Mesendoderm (in vitro differentiated cells): ENCODE measurements around the gene CACNA2D4.

Source experiments
- DNase-seq: peaks from one replicate; pipeline ENCODE4 v3.0.0; 2013
- H2AK5ac ChIP-seq: 2 replicates; pipeline ENCODE4 v1.6.1; 2013; ENCODE audit warnings: low read length, inconsistent platforms
- H2BK120ac ChIP-seq: 2 replicates; pipeline ENCODE4 v1.6.1; 2013; ENCODE audit warnings: low read depth, mild to moderate bottlenecking, low read length, moderate library complexity, mixed read lengths
- H2BK15ac ChIP-seq: replicated peaks from 2 replicates; pipeline ENCODE4 v1.6.1; 2013; ENCODE audit warnings: low read depth, mild to moderate bottlenecking, moderate library complexity
- H2BK5ac ChIP-seq: 2 replicates; pipeline ENCODE4 v1.6.1; 2013; ENCODE audit warnings: low read length, inconsistent platforms
- H3K18ac ChIP-seq: 2 replicates; pipeline ENCODE4 v1.6.1; 2013; ENCODE audit warnings: mild to moderate bottlenecking, low read length, mixed read lengths
- H3K23ac ChIP-seq: one replicate; pipeline ENCODE4 v1.6.1; 2013; ENCODE audit warnings: low read length
- H3K27ac ChIP-seq: 2 replicates; pipeline ENCODE4 v1.5.1; 2013; ENCODE audit warnings: low read depth, mild to moderate bottlenecking, inconsistent platforms, low read length, moderate library complexity
- H3K27me3 ChIP-seq: 2 replicates; pipeline ENCODE4 v1.6.1; 2013; ENCODE audit warnings: low read length, control low read depth, mild to moderate bottlenecking, inconsistent platforms; ENCODE audit not compliant: insufficient read depth, poor library complexity
- H3K36me3 ChIP-seq: 2 replicates; pipeline ENCODE4 v1.6.1; 2013; ENCODE audit warnings: low read length, inconsistent platforms; ENCODE audit not compliant: control insufficient read depth, insufficient read depth
- H3K4ac ChIP-seq: one replicate; pipeline ENCODE4 v1.6.1; 2013; ENCODE audit warnings: low read depth, mild to moderate bottlenecking, low read length, moderate library complexity
- H3K4me1 ChIP-seq: 2 replicates; pipeline ENCODE4 v1.6.1; 2013; ENCODE audit warnings: low read depth, low read length, inconsistent platforms; ENCODE audit not compliant: control insufficient read depth
- H3K4me2 ChIP-seq: 2 replicates; pipeline ENCODE4 v1.6.1; 2013; ENCODE audit warnings: low read length
- H3K4me3 ChIP-seq: 2 replicates; pipeline ENCODE4 v1.5.1; 2013; ENCODE audit warnings: mild to moderate bottlenecking, low read length
- H3K56ac ChIP-seq: one replicate; pipeline ENCODE4 v1.6.1; 2013; ENCODE audit warnings: low read length
- H3K79me1 ChIP-seq: 2 replicates; pipeline ENCODE4 v1.6.1; 2013; ENCODE audit warnings: low read length, inconsistent platforms
- H3K79me2 ChIP-seq: 2 replicates; pipeline ENCODE4 v1.6.1; 2013; ENCODE audit warnings: mild to moderate bottlenecking, low read length; ENCODE audit not compliant: control insufficient read depth, insufficient read depth
- H3K9ac ChIP-seq: 2 replicates; pipeline ENCODE4 v1.6.1; 2013; ENCODE audit warnings: low read length, inconsistent platforms
- H4K5ac ChIP-seq: one replicate; pipeline ENCODE4 v1.6.1; 2013; ENCODE audit warnings: low read length
- H4K8ac ChIP-seq: one replicate; pipeline ENCODE4 v1.6.1; 2013; ENCODE audit warnings: low read depth, mild to moderate bottlenecking, control low read depth, low read length, moderate library complexity
- WGBS: extraction: QIAGEN DNeasy Blood & Tissue Kit; methylation state at CpG from one replicate; pipeline ENCODE4 v1.1.7; 2013; ENCODE audit warnings: low lambda C conversion rate, missing lambda C conversion rate; ENCODE audit not compliant: insufficient coverage; ENCODE audit errors: extremely low coverage; 5-methylcytosine and 5-hydroxymethylcytosine counted together

The CACNA2D4 gene

GRCh38 chr12:1848745-1849144, 69.7 kb downstream of the CACNA2D4 start:
- H3K56ac ChIP-seq, result no peak overlapping the region
- WGBS, result no CpG with 5 or more reads among the region's 6 CpGs
- H2AK5ac ChIP-seq, result no peak overlapping the region
- H4K5ac ChIP-seq, result no peak overlapping the region
- no peaks in the 10 kb centered on the region for H3K36me3 ChIP-seq
- H3K9ac ChIP-seq, result no peak overlapping the region
- no peak overlapping the region for H2BK5ac ChIP-seq
- no peak overlapping the region for H4K8ac ChIP-seq
- no peaks in the 10 kb centered on the region for H3K4me1 ChIP-seq
- no peak overlapping the region for H3K23ac ChIP-seq
- no peak overlapping the region for H3K4ac ChIP-seq
- no peak overlapping the region for H2BK120ac ChIP-seq
- H3K4me2 ChIP-seq, result no peak overlapping the region
- no peak overlapping the region for H2BK15ac ChIP-seq
- no peak overlapping the region for H3K18ac ChIP-seq
- H3K79me1 ChIP-seq, result no peaks in the 10 kb centered on the region
- H3K27me3 ChIP-seq, result no peaks in the 10 kb centered on the region
- DNase-seq, result no peak
- H3K27ac ChIP-seq, result no peak overlapping the region
- H3K79me2 ChIP-seq, result no peaks in the 10 kb centered on the region
- no peak overlapping the region for H3K4me3 ChIP-seq

DNA sequence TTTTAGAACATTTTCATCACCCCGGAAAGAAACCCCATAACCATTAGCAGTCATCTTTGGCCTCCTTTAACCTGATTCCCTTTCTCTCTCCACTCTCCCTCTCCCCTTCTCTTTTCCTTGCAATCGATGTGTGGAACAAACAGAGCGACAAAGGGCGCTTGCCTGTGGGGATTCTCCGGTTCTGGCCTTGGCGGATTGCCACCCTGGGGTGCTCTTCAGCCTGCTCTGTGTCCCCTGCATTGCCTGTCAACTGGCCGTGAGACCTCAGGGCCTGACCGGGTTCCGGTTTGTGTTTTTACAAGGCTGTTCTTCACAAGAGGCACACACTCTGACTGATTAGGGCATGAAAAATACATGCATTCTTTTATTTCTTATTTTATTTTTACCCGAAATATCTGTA, 70.3 kb downstream of the CACNA2D4 start:
- H2BK15ac ChIP-seq, result no peak overlapping the region

GRCh38 chr12:1847411-1847810, 71.0 kb downstream of the CACNA2D4 start:
- no peaks in the 10 kb centered on the region for H3K27me3 ChIP-seq
- no peak overlapping the region for H2BK15ac ChIP-seq
- DNase-seq, result no peak

More for the DNA sequence above, 70.3 kb downstream of the CACNA2D4 start:
- H3K23ac ChIP-seq, result no peak overlapping the region
- no peaks in the 10 kb centered on the region for H3K36me3 ChIP-seq
- H4K8ac ChIP-seq, result no peak overlapping the region
- H3K79me1 ChIP-seq, result no peaks in the 10 kb centered on the region
- H3K79me2 ChIP-seq, result no peaks in the 10 kb centered on the region
- no peak overlapping the region for H3K27ac ChIP-seq
- H4K5ac ChIP-seq, result no peak overlapping the region
- no peak overlapping the region for H3K9ac ChIP-seq
- no peak overlapping the region for H2BK5ac ChIP-seq
- H3K4ac ChIP-seq, result no peak overlapping the region
- no peaks in the 10 kb centered on the region for H3K4me1 ChIP-seq
- WGBS, result no CpG with 5 or more reads among the region's 10 CpGs
- H3K4me3 ChIP-seq, result no peak overlapping the region
- H3K18ac ChIP-seq, result no peak overlapping the region
- H3K27me3 ChIP-seq, result no peaks in the 10 kb centered on the region
- no peak overlapping the region for H3K4me2 ChIP-seq
- H2BK120ac ChIP-seq, result no peak overlapping the region
- H3K56ac ChIP-seq, result no peak overlapping the region
- DNase-seq, result no peak
- H2AK5ac ChIP-seq, result no peak overlapping the region

DNA sequence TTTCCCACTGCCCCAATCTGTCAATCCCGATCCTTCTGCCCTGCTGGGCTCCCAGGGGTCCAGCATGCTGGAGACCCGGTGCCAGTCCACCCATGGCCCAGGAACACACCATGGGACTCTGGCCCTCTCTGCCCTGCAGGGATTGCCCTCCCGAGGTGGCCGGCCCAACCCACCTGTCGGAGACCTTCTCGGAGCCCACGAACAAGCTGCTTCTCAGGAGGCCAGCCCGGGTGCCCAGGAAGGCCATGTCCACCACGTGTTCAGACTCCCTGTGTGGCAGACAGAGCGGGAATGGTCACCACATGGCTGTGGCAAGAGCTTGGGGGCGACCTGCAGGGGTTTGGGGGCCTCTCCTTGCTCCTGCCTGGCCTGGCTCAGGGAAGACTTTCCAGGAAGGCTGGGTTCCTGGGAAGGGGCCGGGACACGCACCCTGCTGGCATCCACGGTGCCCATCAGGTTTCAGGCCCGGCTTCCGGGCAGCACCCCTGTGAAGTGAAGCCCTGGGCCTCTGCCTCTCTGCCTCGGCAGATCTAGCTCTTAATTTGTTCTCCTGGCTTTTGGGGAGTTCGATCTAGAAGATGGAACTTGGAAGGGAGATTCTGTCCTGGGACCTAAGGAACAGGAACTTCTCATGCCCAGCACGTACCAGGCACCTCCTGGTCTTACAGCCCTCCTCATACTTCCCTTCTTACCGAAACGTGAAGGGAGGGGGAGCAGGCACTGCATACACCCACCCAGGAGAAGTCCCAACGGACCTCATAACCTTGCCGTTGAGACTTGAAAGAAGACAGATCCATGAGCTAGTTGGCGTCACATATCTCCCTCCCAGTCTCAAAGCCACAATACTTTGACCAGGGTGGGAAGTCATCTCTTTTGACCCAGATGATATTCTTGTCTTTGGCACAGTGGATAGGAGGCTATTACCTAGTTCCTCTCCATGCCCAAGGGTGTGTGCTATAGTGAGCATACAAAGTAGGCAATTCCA, 71.7 kb downstream of the CACNA2D4 start:
- no peak overlapping the region for H3K27ac ChIP-seq
- no CpG with 5 or more reads among the region's 24 CpGs for whole genome bisulfite sequencing
- H2BK5ac ChIP-seq, result no peak overlapping the region
- H3K56ac ChIP-seq, result no peak overlapping the region
- H3K23ac ChIP-seq, result no peak overlapping the region
- H4K8ac ChIP-seq, result no peak overlapping the region
- no peak overlapping the region for H3K4me2 ChIP-seq
- no peak for DNase-seq
- H4K5ac ChIP-seq, result no peak overlapping the region
- no peak overlapping the region for H2BK15ac ChIP-seq
- H3K79me2 ChIP-seq, result no peaks in the 10 kb centered on the region
- H2AK5ac ChIP-seq, result no peak overlapping the region
- H3K36me3 ChIP-seq, result no peaks in the 10 kb centered on the region
- H3K4me1 ChIP-seq, result no peaks in the 10 kb centered on the region
- no peak overlapping the region for H3K4ac ChIP-seq
- H3K27me3 ChIP-seq, result no peaks in the 10 kb centered on the region
- H3K9ac ChIP-seq, result no peak overlapping the region
- no peak overlapping the region for H3K18ac ChIP-seq
- H3K4me3 ChIP-seq, result no peak overlapping the region
- H2BK120ac ChIP-seq, result no peak overlapping the region
- no peaks in the 10 kb centered on the region for H3K79me1 ChIP-seq

More at GRCh38 chr12:1847411-1847810, 71.0 kb downstream of the CACNA2D4 start:
- no CpG with 5 or more reads among the region's 4 CpGs for WGBS
- Histone ChIP-seq H3K9ac (no peak overlapping the region), H3K79me1 (no peaks in the 10 kb centered on the region), H2AK5ac (no peak overlapping the region), H3K36me3 (no peaks in the 10 kb centered on the region), H3K4me2 (no peak overlapping the region), H3K79me2 (no peaks in the 10 kb centered on the region), H3K56ac (no peak overlapping the region), H2BK5ac (no peak overlapping the region), H4K5ac (no peak overlapping the region), H3K4me3 (no peak overlapping the region), H3K4me1 (no peaks in the 10 kb centered on the region), H3K23ac (no peak overlapping the region), H3K4ac (no peak overlapping the region), H3K18ac (no peak overlapping the region), H4K8ac (no peak overlapping the region), H3K27ac (no peak overlapping the region), H2BK120ac (no peak overlapping the region)

- DNase-seq, result no peak
- H2BK120ac ChIP-seq, result no peak overlapping the region
- WGBS, result no CpG with 5 or more reads among the region's 5 CpGs
- H4K8ac ChIP-seq, result no peak overlapping the region
- no peaks in the 10 kb centered on the region for H3K4me1 ChIP-seq
- H3K79me1 ChIP-seq, result no peaks in the 10 kb centered on the region
- no peak overlapping the region for H3K23ac ChIP-seq
- no peak overlapping the region for H2AK5ac ChIP-seq
- no peak overlapping the region for H3K18ac ChIP-seq
- no peaks in the 10 kb centered on the region for H3K79me2 ChIP-seq
- H3K9ac ChIP-seq, result no peak overlapping the region
- no peak overlapping the region for H3K4me3 ChIP-seq
- no peak overlapping the region for H3K4ac ChIP-seq
- no peak overlapping the region for H3K4me2 ChIP-seq
- no peaks in the 10 kb centered on the region for H3K27me3 ChIP-seq
- H4K5ac ChIP-seq, result no peak overlapping the region
- H2BK15ac ChIP-seq, result no peak overlapping the region
- H3K27ac ChIP-seq, result no peak overlapping the region
- H3K36me3 ChIP-seq, result no peaks in the 10 kb centered on the region
- no peak overlapping the region for H3K56ac ChIP-seq
- no peak overlapping the region for H2BK5ac ChIP-seq
Observed at GRCh38 chr12:1845886-1846285, 72.6 kb downstream of the CACNA2D4 start.
